ENCODE data around the gene SV2C.
"Not testable (repeated sequence)": the region's sequence is repeated elsewhere in the genome, so short reads cannot be mapped to it uniquely, and the experiment has no call there.

SV2C gene

GRCh38 chr5:76294573-76294972 is 211.4 kb downstream of the SV2C start:
- no peak for DNase-seq (ENCODE audit: low read depth in 2 of 2)

GRCh38 chr5:76298852-76299251 is 215.7 kb downstream of the SV2C start:
- DNase-seq (ENCODE audit: low read depth in 2 of 2): no peak

- no peak for DNase-seq (ENCODE audit: low read depth in 2 of 2)
Measured at GRCh38 chr5:76299592-76299991, 216.4 kb downstream of the SV2C start.

GRCh38 chr5:76301932-76302331 is 218.7 kb downstream of the SV2C start:
- DNase-seq (ENCODE audit: low read depth in 2 of 2): not testable (repeated sequence)

GRCh38 chr5:76302661-76303060 is 219.5 kb downstream of the SV2C start:
- DNase-seq (ENCODE audit: low read depth in 2 of 2): not testable (repeated sequence)

GRCh38 chr5:76303921-76304320 is 220.7 kb downstream of the SV2C start:
- DNase-seq (ENCODE audit: low read depth in 2 of 2): no peak

GRCh38 chr5:76305269-76305668 is 222.1 kb downstream of the SV2C start:
- DNase-seq (ENCODE audit: low read depth in 2 of 2): no peak

GRCh38 chr5:76305775-76306174 is 222.6 kb downstream of the SV2C start:
- DNase-seq (ENCODE audit: low read depth in 2 of 2): no peak

- DNase-seq (ENCODE audit: low read depth in 2 of 2): no peak
Measured at GRCh38 chr5:76310208-76310607, 227.0 kb downstream of the SV2C start.

GRCh38 chr5:76312783-76313182 is 229.6 kb downstream of the SV2C start:
- no peak for DNase-seq (ENCODE audit: low read depth in 2 of 2)

GRCh38 chr5:76314643-76315042 is 231.5 kb downstream of the SV2C start:
- DNase-seq (ENCODE audit: low read depth in 2 of 2): no peak

GRCh38 chr5:76319673-76320072 is 236.5 kb downstream of the SV2C start:
- DNase-seq (ENCODE audit: low read depth in 2 of 2): no peak

GRCh38 chr5:76323494-76323893 is 240.3 kb downstream of the SV2C start:
- not testable (repeated sequence) for DNase-seq (ENCODE audit: low read depth in 2 of 2)

- no peak for DNase-seq (ENCODE audit: low read depth in 2 of 2)
Measured at GRCh38 chr5:76325326-76325725, 242.1 kb downstream of the SV2C start.

GRCh38 chr5:76325876-76326491 is 242.8 kb downstream of the SV2C start:
- no peak for DNase-seq (ENCODE audit: low read depth in 2 of 2)

- no peak for DNase-seq (ENCODE audit: low read depth in 2 of 2)
Measured at GRCh38 chr5:76326577-76327302, 243.6 kb downstream of the SV2C start.

- no peak for DNase-seq (ENCODE audit: low read depth in 2 of 2)
Measured at GRCh38 chr5:76329346-76329745, 246.2 kb downstream of the SV2C start.

- DNase-seq (ENCODE audit: low read depth in 2 of 2): no peak
Measured at GRCh38 chr5:76331126-76331525, 247.9 kb downstream of the SV2C start.

GRCh38 chr5:76332102-76332501 is 248.9 kb downstream of the SV2C start:
- DNase-seq (ENCODE audit: low read depth in 2 of 2): no peak

- no peak for DNase-seq (ENCODE audit: low read depth in 2 of 2)
Measured at GRCh38 chr5:76332611-76333205, 249.5 kb downstream of the SV2C start.

GRCh38 chr5:76333571-76333970 is 250.4 kb downstream of the SV2C start:
- DNase-seq (ENCODE audit: low read depth in 2 of 2): no peak

- no peak for DNase-seq (ENCODE audit: low read depth in 2 of 2)
Measured at GRCh38 chr5:76334574-76334973, 251.4 kb downstream of the SV2C start.

GRCh38 chr5:76335451-76335850 is 252.3 kb downstream of the SV2C start:
- DNase-seq (ENCODE audit: low read depth in 2 of 2): not testable (repeated sequence)

Measured in activated CD4-positive, alpha-beta T cell treated with anti-CD3 and anti-CD28 coated beads for 24 hours (primary cell).